Type B pancreatic cell (in vitro differentiated cells): Measurements from ENCODE around the gene ZNF23. TPM values are rescaled to one million over a fixed set of nuclear protein-coding genes. Genes with fewer than 3 reads are reported as not detected.

Experiments used
- DNase-seq: peaks from one replicate; pipeline ENCODE4 v3.0.0; 2021; ENCODE audit warnings: mixed read lengths; ENCODE audit not compliant: unreplicated experiment; ENCODE audit errors: extremely low spot score
- H3K27ac Mint-ChIP-seq: 2 replicates; pipeline ENCODE4 v1.8.0; 2021; ENCODE audit warnings: mild to moderate bottlenecking, mixed read lengths
- H3K27me3 Mint-ChIP-seq: 2 replicates; pipeline ENCODE4 v1.8.0; 2021; ENCODE audit warnings: mixed read lengths
- H3K36me3 Mint-ChIP-seq: 2 replicates; pipeline ENCODE4 v1.8.0; 2021; ENCODE audit warnings: mixed read lengths
- H3K4me1 Mint-ChIP-seq: one replicate; pipeline ENCODE4 v1.8.0; 2021; ENCODE audit warnings: mixed read lengths; ENCODE audit not compliant: unreplicated experiment
- H3K4me3 Mint-ChIP-seq: 2 replicates; pipeline ENCODE4 v1.8.0; 2021; ENCODE audit warnings: mild to moderate bottlenecking, mixed read lengths
- H3K9me3 Mint-ChIP-seq: 2 replicates; pipeline ENCODE4 v1.8.0; 2021; ENCODE audit warnings: mixed read lengths
- CTCF ChIP-seq: fragments of 200-600 bp; sonication (generic); conservative IDR thresholded peaks from 2 replicates; pipeline ENCODE4 v1.5.0; 2021; ENCODE audit warnings: antibody characterized with exemption, mild to moderate bottlenecking
- total RNA-seq: library from RNA; stranded (reverse); gene quantifications from 2 replicates; pipeline ENCODE4 v1.2.1, GENCODE V29; 2021; ENCODE audit warnings: low replicate concordance

Gene ZNF23
- total RNA-seq, 1 donor from 2014 or later: 11.1 TPM

- Mint-ChIP-seq H3K4me1 (no peaks in the 10 kb centered on the region), H3K9me3 (no peaks in the 10 kb centered on the region), H3K36me3 (peaks cover 9% of the 10 kb centered on the region), H3K27me3 (no peaks in the 10 kb centered on the region), H3K27ac (no peak overlapping the region), H3K4me3 (no peak overlapping the region)
- no peak for DNase-seq
- TF ChIP-seq CTCF: no peak
These were observed 14.5 kb upstream of the ZNF23 start for GRCh38 chr16:71476457-71477124.

GRCh38 chr16:71474864-71475263, 12.8 kb upstream of the ZNF23 start:
- no peak for DNase-seq
- Mint-ChIP-seq H3K27ac (no peak overlapping the region), H3K9me3 (no peaks in the 10 kb centered on the region), H3K36me3 (peaks cover 9% of the 10 kb centered on the region), H3K4me3 (no peak overlapping the region), H3K4me1 (no peaks in the 10 kb centered on the region), H3K27me3 (no peaks in the 10 kb centered on the region)
- TF ChIP-seq CTCF: no peak

GRCh38 chr16:71473891-71474290, 11.8 kb upstream of the ZNF23 start:
- DNase-seq: no peak
- Mint-ChIP-seq H3K4me3 (no peak overlapping the region), H3K27me3 (no peaks in the 10 kb centered on the region), H3K9me3 (no peaks in the 10 kb centered on the region), H3K27ac (no peak overlapping the region), H3K36me3 (peaks cover 9% of the 10 kb centered on the region), H3K4me1 (no peaks in the 10 kb centered on the region)
- TF ChIP-seq CTCF: no peak

GRCh38 chr16:71472931-71473330, 10.9 kb upstream of the ZNF23 start:
- no peak overlapping the region for H3K27ac Mint-ChIP-seq
- H3K9me3 Mint-ChIP-seq: no peaks in the 10 kb centered on the region
- H3K36me3 Mint-ChIP-seq: peaks cover 9% of the 10 kb centered on the region
- H3K27me3 Mint-ChIP-seq: no peaks in the 10 kb centered on the region
- DNase-seq: no peak
- H3K4me3 Mint-ChIP-seq: no peak overlapping the region
- no peaks in the 10 kb centered on the region for H3K4me1 Mint-ChIP-seq
- TF ChIP-seq CTCF: no peak

GRCh38 chr16:71472051-71472450, 10.0 kb upstream of the ZNF23 start:
- Mint-ChIP-seq H3K4me3 (no peak overlapping the region), H3K4me1 (no peaks in the 10 kb centered on the region), H3K36me3 (peaks cover 4% of the 10 kb centered on the region), H3K27me3 (no peaks in the 10 kb centered on the region), H3K27ac (no peak overlapping the region), H3K9me3 (no peaks in the 10 kb centered on the region)
- DNase-seq: no peak
- no peak for TF ChIP-seq CTCF
